ENCODE data around the gene NR1I2. TPM values are rescaled to one million over a fixed set of nuclear protein-coding genes. Genes with fewer than 3 reads are reported as not detected.

The NR1I2 gene
- polyA plus RNA-seq, 2 of the 4 experiments (the other 2 are of a cell fraction): not detected

DNA sequence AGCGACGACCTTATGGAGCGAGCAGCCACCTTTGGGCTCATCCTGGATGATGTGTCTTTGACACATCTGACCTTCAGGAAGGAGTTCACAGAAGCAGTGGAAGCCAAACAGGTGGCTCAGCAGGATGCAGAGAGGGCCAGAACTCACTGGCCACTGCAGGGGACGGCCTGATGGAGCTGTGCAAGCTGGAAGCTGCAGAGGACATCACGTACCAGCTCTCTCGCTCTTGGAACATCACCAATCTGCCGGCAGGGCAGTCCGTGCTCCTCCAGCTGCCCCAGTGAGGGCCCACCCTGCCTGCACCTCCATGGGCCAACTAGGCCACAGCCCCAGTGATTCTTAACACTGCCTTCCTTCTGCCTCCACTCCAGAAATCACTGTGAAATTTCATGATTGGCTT, 10.4 kb downstream of the NR1I2 start:
- no peak overlapping the region for H3K4me3 ChIP-seq
- FAIRE-seq (no peak), ATAC-seq (no peak), DNase-seq (ENCODE audit: low read depth in 1 of 2, low spot score in 1 of 2) (no peak)
- 95% methylated on average over 8 of the region's 8 CpGs for WGBS (ENCODE audit: missing lambda C conversion rate)
- ChIA-PET POLR2A (no interaction called here), CTCF (interaction anchor here (1.3 kb wide), 1 partner anchor 16 kb away, joined by 3 read pairs; no protein-coding TSS in a partner anchor)
- H3K9me3 ChIP-seq: no peaks in the 10 kb centered on the region
- H3K4me1 ChIP-seq: peaks cover 30% of the 10 kb centered on the region
- H3K27ac ChIP-seq: no peak overlapping the region; a peak in 1 of 6 replicates
- no peak overlapping the region for H3K4me2 ChIP-seq
- TF ChIP-seq MYC (IDR thresholded peaks at IDR 0.05; ENCODE audit: borderline replicate concordance, low read length) (no peak), E2F6 (IDR thresholded peaks at IDR 0.05; ENCODE audit: borderline replicate concordance, low read depth) (no peak), ELK1 (IDR thresholded peaks at IDR 0.05; ENCODE audit: low read depth, low read length) (no peak), RFX5 (IDR thresholded peaks at IDR 0.05) (no peak), FOSB (CRISPR knock-in tag; IDR thresholded peaks at IDR 0.05) (no peak), KDM5A (IDR thresholded peaks at IDR 0.05) (no peak), NFE2L2 (conservative IDR thresholded peaks at IDR 0.05; ENCODE audit: low read length) (no peak), JUN (IDR thresholded peaks at IDR 0.05) (no peak), RARB (CRISPR knock-in tag; IDR thresholded peaks at IDR 0.05) (no peak), RCOR1 (IDR thresholded peaks at IDR 0.05; ENCODE audit: low read depth, low read length) (no peak), PHF8 (IDR thresholded peaks at IDR 0.05; ENCODE audit: borderline replicate concordance, low read depth) (no peak), HDAC2 (IDR thresholded peaks at IDR 0.05) (no peak), POLR2AphosphoS2 (conservative IDR thresholded peaks at IDR 0.05; ENCODE audit: low read length) (no peak), NPAS2 (CRISPR knock-in tag; IDR thresholded peaks at IDR 0.05; ENCODE audit: borderline replicate concordance) (no peak), CHD2 (IDR thresholded peaks at IDR 0.05; ENCODE audit: low read length, partially characterized antibody) (no peak), FOSL2 (IDR thresholded peaks at IDR 0.05) (no peak), FOSL2 (CRISPR knock-in tag; IDR thresholded peaks at IDR 0.05) (no peak), ZC3H11A (IDR thresholded peaks at IDR 0.05) (no peak), EHMT2 (IDR thresholded peaks at IDR 0.05; ENCODE audit: low read depth) (no peak)
- TF ChIP-seq, protein P1, sequence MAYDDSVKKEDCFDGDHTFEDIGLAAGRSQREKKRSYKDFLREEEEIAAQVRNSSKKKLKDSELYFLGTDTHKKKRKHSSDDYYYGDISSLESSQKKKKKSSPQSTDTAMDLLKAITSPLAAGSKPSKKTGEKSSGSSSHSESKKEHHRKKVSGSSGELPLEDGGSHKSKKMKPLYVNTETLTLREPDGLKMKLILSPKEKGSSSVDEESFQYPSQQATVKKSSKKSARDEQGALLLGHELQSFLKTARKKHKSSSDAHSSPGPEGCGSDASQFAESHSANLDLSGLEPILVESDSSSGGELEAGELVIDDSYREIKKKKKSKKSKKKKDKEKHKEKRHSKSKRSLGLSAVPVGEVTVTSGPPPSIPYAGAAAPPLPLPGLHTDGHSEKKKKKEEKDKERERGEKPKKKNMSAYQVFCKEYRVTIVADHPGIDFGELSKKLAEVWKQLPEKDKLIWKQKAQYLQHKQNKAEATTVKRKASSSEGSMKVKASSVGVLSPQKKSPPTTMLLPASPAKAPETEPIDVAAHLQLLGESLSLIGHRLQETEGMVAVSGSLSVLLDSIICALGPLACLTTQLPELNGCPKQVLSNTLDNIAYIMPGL (CRISPR knock-in tag; IDR thresholded peaks at IDR 0.05; ENCODE audit: borderline replicate concordance): no peak
- TF ChIP-seq, protein P2, sequence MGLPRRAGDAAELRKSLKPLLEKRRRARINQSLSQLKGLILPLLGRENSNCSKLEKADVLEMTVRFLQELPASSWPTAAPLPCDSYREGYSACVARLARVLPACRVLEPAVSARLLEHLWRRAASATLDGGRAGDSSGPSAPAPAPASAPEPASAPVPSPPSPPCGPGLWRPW (IDR thresholded peaks at IDR 0.05): no peak

DNA sequence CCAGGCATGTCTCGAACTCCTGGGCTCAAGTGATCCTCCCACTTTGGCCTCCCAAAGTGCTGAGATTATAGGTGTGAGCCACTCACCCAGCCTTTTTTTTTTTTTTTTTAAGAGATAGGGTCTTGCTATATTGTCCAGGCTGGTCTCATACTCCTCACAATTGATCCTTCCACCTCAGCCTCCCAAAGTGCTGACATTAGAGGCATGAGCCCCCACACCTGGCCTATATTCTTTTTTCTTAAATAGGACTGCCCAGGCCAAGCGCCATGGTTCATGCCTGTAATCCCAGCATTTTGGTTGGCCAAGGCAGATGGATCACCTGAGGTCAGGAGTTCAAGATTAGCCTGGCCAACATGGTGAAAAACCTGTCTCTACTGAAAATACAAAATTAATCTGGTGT, 12.5 kb downstream of the NR1I2 start:
- H3K4me3 ChIP-seq: no peak overlapping the region
- WGBS (ENCODE audit: missing lambda C conversion rate): 95% methylated on average over 2 of the region's 2 CpGs
- POLR2A ChIA-PET: interaction anchor here (0.9 to 1.0 kb wide), 2 partner anchors 299 to 301 kb away, joined by 3 read pairs; no protein-coding TSS in a partner anchor
- DNase-seq (ENCODE audit: low read depth in 1 of 2, low spot score in 1 of 2) (no peak), FAIRE-seq (no peak), ATAC-seq (no peak)
- no peaks in the 10 kb centered on the region for H3K9me3 ChIP-seq
- H3K4me2 ChIP-seq: peak overlapping the region; percentile 88
- peaks cover 30% of the 10 kb centered on the region for H3K4me1 ChIP-seq
- TF ChIP-seq RNF2 (IDR thresholded peaks at IDR 0.05; ENCODE audit: borderline replicate concordance, low read depth) (no peak), POLR2A (IDR thresholded peaks at IDR 0.05; ENCODE audit: low read length) (no peak), MYC (IDR thresholded peaks at IDR 0.05; ENCODE audit: borderline replicate concordance, low read length) (no peak), EHF (CRISPR knock-in tag; IDR thresholded peaks at IDR 0.05) (no peak), ZC3H11A (IDR thresholded peaks at IDR 0.05) (no peak), TP53 (CRISPR knock-in tag; IDR thresholded peaks at IDR 0.05) (no peak), HEYL (CRISPR knock-in tag; IDR thresholded peaks at IDR 0.05) (no peak), ATOH8 (CRISPR knock-in tag; IDR thresholded peaks at IDR 0.05; ENCODE audit: low read depth) (no peak), PHF8 (IDR thresholded peaks at IDR 0.05; ENCODE audit: borderline replicate concordance, low read depth) (no peak), JUNB (IDR thresholded peaks at IDR 0.05) (no peak), ZNF302 (CRISPR knock-in tag; IDR thresholded peaks at IDR 0.05) (no peak), NPAS2 (CRISPR knock-in tag; IDR thresholded peaks at IDR 0.05; ENCODE audit: borderline replicate concordance) (no peak), RCOR1 (IDR thresholded peaks at IDR 0.05; ENCODE audit: low read depth, low read length) (no peak), CHD2 (IDR thresholded peaks at IDR 0.05; ENCODE audit: low read length, partially characterized antibody) (no peak), E2F6 (IDR thresholded peaks at IDR 0.05; ENCODE audit: borderline replicate concordance, low read depth) (no peak), ZFP36 (IDR thresholded peaks at IDR 0.05; ENCODE audit: borderline replicate concordance, partially characterized antibody) (no peak)
- CTCF ChIA-PET: interaction anchor here (0.6 kb wide), 1 partner anchor 48 kb away, joined by 3 read pairs; no protein-coding TSS in a partner anchor
- peak overlapping the region; percentile 82 to 83 for H3K27ac ChIP-seq

All from A549 (cell line).